K562 (cell line): ENCODE data around the gene MTHFD2. TPM values are rescaled to one million over a fixed set of nuclear protein-coding genes. Genes with fewer than 3 reads are reported as not detected.

ENCODE experiments used
- ATAC-seq: fragments of 200-7000 bp; cut with Tn5 transposase; 3 replicates; pipeline ENCODE4 v1.9.1; 2020; ENCODE audit warnings: moderate library complexity
- BruUV-seq: library from RNA; stranded (reverse); fragments of 400-500 nt; replicated peaks from 2 replicates; lab custom pipeline; 2021; lab: Mats Ljungman, UMichigan
- CTCF ChIA-PET: fragments of 300-600 bp; formaldehyde crosslinking; extraction: SDS; loops from one replicate; lab custom pipeline; 2021; ENCODE audit warnings: low intra/inter-chr PET ratio; lab: Yijun Ruan, JAX
- POLR2A ChIA-PET: fragments of 300-600, 350-650 bp; sonication (Branson Sonifier 250); formaldehyde crosslinking; extraction: SDS; loops from one replicate; lab custom pipeline; 2021; ENCODE audit warnings: antibody characterized with exemption, inconsistent platforms; lab: Yijun Ruan, JAX
- DNase-seq, 4 experiments: peaks; one replicate each; pipeline versions ENCODE4 v3.0.0 to v3.0.0-alpha.2; 2011 to 2018; ENCODE audit warnings: low spot score in 3 of 4, mixed read lengths in 3 of 4; ENCODE audit errors: extremely low read depth in 1 of 4
- FAIRE-seq: peaks from 2 replicates; lab custom pipeline; 2011; peaks lifted over from hg19 to GRCh38; lab: Jason Lieb, UNC
- H2AFZ ChIP-seq: 2 replicates; pipeline ENCODE4 v1.6.0; 2011; ENCODE audit warnings: low read depth, low read length, control low read depth, inconsistent platforms
- H3K27ac ChIP-seq: fragments of 200-600 bp; 3 replicates; pipeline ENCODE4 v1.8.0; 2011; ENCODE audit warnings: low read depth, mild to moderate bottlenecking, control low read depth, inconsistent platforms, low read length, moderate library complexity, mixed read lengths; ENCODE audit errors: extremely low read depth
- H3K27me3 ChIP-seq, 2 experiments: fragments of 300-600 bp in 1 of 2; 2 replicates in 1 of 2; 3 replicates in 1 of 2; pipeline versions ENCODE4 v1.6.0 to v1.8.0; 2011; ENCODE audit warnings: inconsistent platforms in 2 of 2, low read length in 2 of 2, mild to moderate bottlenecking in 1 of 2, mixed read lengths in 1 of 2, moderate library complexity in 1 of 2; ENCODE audit not compliant: control insufficient read depth in 2 of 2, insufficient read depth in 2 of 2
- H3K36me3 ChIP-seq: fragments of 300-600 bp; 3 replicates; pipeline ENCODE4 v1.8.0; 2011; ENCODE audit warnings: mild to moderate bottlenecking, low read length, inconsistent platforms; ENCODE audit not compliant: control insufficient read depth, insufficient read depth
- H3K4me1 ChIP-seq, 2 experiments: fragments of 200-600 bp in 1 of 2; replicated peaks in 1 of 2; 2 replicates in 1 of 2; 3 replicates in 1 of 2; pipeline versions ENCODE4 v1.5.1 to v1.8.0; 2011; ENCODE audit warnings: inconsistent platforms in 2 of 2, low read length in 2 of 2, mild to moderate bottlenecking in 1 of 2, mixed read lengths in 1 of 2, moderate library complexity in 1 of 2; ENCODE audit not compliant: control insufficient read depth in 2 of 2, insufficient read depth in 2 of 2
- H3K4me2 ChIP-seq: 2 replicates; pipeline ENCODE4 v1.6.1; 2011; ENCODE audit warnings: low read length, control low read depth, inconsistent platforms, mixed read lengths; ENCODE audit not compliant: insufficient read depth
- H3K4me3 ChIP-seq: fragments of 200-600 bp; sonication (generic), shearing (Covaris generic); 2 replicates; pipeline ENCODE4 v1.5.1; 2016; ENCODE audit warnings: control low read depth, inconsistent platforms
- H3K79me2 ChIP-seq: fragments of 200-600 bp; 3 replicates; pipeline ENCODE4 v1.8.0; 2011; ENCODE audit warnings: low read length, inconsistent platforms; ENCODE audit not compliant: control insufficient read depth, insufficient read depth
- H3K9ac ChIP-seq, 2 experiments: 2 replicates each; pipeline versions ENCODE4 v1.6.0 to v1.6.1; 2011; ENCODE audit warnings: low read depth in 2 of 2, low read length in 2 of 2, control low read depth in 1 of 2, inconsistent platforms in 1 of 2, mild to moderate bottlenecking in 1 of 2, mixed read lengths in 1 of 2; ENCODE audit not compliant: insufficient read depth in 1 of 2
- H3K9me1 ChIP-seq: one replicate; pipeline ENCODE4 v1.6.0; 2011; ENCODE audit warnings: inconsistent platforms, mild to moderate bottlenecking, low read length, moderate library complexity; ENCODE audit not compliant: control insufficient read depth, insufficient read depth
- H3K9me3 ChIP-seq: replicated peaks from 2 replicates; pipeline ENCODE4 v1.5.1; 2011; ENCODE audit warnings: low read depth, low read length, inconsistent platforms; ENCODE audit not compliant: control insufficient read depth, insufficient read depth
- H4K20me1 ChIP-seq: replicated peaks from 2 replicates; pipeline ENCODE4 v1.6.1; 2011; ENCODE audit warnings: low read length, inconsistent platforms, mixed read lengths; ENCODE audit not compliant: control insufficient read depth, insufficient read depth
- ATF1 ChIP-seq, 2 experiments: fragments of 450-650 bp in 1 of 2; IDR thresholded peaks; 2 replicates each; pipeline ENCODE4 v1.6.1; 2016; ENCODE audit warnings: missing compliant biosample characterization in 1 of 2, missing genetic modification characterization in 1 of 2
- BRD4 ChIP-seq: fragments of 200-600 bp; sonication (generic); IDR thresholded peaks from 2 replicates; pipeline ENCODE4 v1.6.1; 2017; ENCODE audit warnings: inconsistent platforms
- HMBOX1 ChIP-seq: sonication (generic); IDR thresholded peaks from 2 replicates; pipeline ENCODE4 v1.6.1; 2016
- KDM1A ChIP-seq, 2 experiments: fragments of 450-650 bp; IDR thresholded peaks; 2 replicates each; pipeline ENCODE4 v1.6.1; 2016; ENCODE audit warnings: mild to moderate bottlenecking in 2 of 2
- MTA3 ChIP-seq: fragments of 450-650 bp; formaldehyde crosslinking; IDR thresholded peaks from 2 replicates; pipeline ENCODE4 v1.6.1; 2017; ENCODE audit warnings: mild to moderate bottlenecking, borderline replicate concordance
- NCOA1 ChIP-seq: fragments of 450-650 bp; IDR thresholded peaks from 2 replicates; pipeline ENCODE4 v1.6.1; 2016; ENCODE audit warnings: low read depth
- RBFOX2 ChIP-seq: fragments of 200-400 bp; formaldehyde crosslinking; IDR thresholded peaks from 2 replicates; pipeline ENCODE4 v1.6.1; 2017; ENCODE audit warnings: low read depth, mild to moderate bottlenecking, low read length, moderate library complexity
- RBM25 ChIP-seq: fragments of 200-400 bp; formaldehyde crosslinking; IDR thresholded peaks from 2 replicates; pipeline ENCODE4 v1.6.1; 2018; ENCODE audit warnings: low read length, low read depth, moderate library complexity; ENCODE audit not compliant: severe bottlenecking
- RCOR1 ChIP-seq, 2 experiments: IDR thresholded peaks; 2 replicates each; pipeline ENCODE4 v1.6.1; 2012; ENCODE audit warnings: low read depth in 2 of 2, low read length in 2 of 2, borderline replicate concordance in 1 of 2, improper control_type of control experiment in 1 of 2
- RFX5 ChIP-seq: IDR thresholded peaks from 2 replicates; pipeline ENCODE4 v1.6.1; 2011; ENCODE audit warnings: low read depth, mild to moderate bottlenecking, improper control_type of control experiment, low read length
- TEAD2 ChIP-seq: fragments of 450-650 bp; IDR thresholded peaks from 2 replicates; pipeline ENCODE4 v1.6.1; 2016; ENCODE audit warnings: missing genetic modification characterization, control low read depth, missing compliant biosample characterization
- TRIM28 ChIP-seq: fragments of 450-650 bp; IDR thresholded peaks from 2 replicates; pipeline ENCODE4 v1.6.1; 2017
- ZBTB5 ChIP-seq: fragments of 450-650 bp; IDR thresholded peaks from 2 replicates; pipeline ENCODE4 v1.6.1; 2017; ENCODE audit warnings: antibody characterized with exemption
- ZNF175 ChIP-seq: fragments of 200-800 bp; sonication (Bioruptor generic); IDR thresholded peaks from 2 replicates; pipeline ENCODE4 v1.6.1; 2016; ENCODE audit warnings: low read depth, mild to moderate bottlenecking, missing genetic modification characterization, missing compliant biosample characterization
- ZNF224 ChIP-seq: sonication (generic); formaldehyde crosslinking; IDR thresholded peaks from 2 replicates; pipeline ENCODE4 v1.8.0; 2022; ENCODE audit warnings: mild to moderate bottlenecking, missing genetic modification reagents
- ZNF277 ChIP-seq: fragments of 250-450 bp; sonication (Bioruptor Pico); IDR thresholded peaks from 2 replicates; pipeline ENCODE4 v1.8.0; 2022; ENCODE audit warnings: inconsistent platforms, mild to moderate bottlenecking, moderate library complexity, borderline replicate concordance
- ZNF551 ChIP-seq: fragments of 250-450 bp; sonication (Bioruptor Pico); IDR thresholded peaks from 2 replicates; pipeline ENCODE4 v1.5.0; 2021; ENCODE audit warnings: mild to moderate bottlenecking, moderate library complexity
- WGBS: fragments of 100-300 bp; shearing (Covaris generic); methylation state at CpG from one replicate; pipeline ENCODE4 v1.1.6; 2016; ENCODE audit warnings: low coverage, mixed read lengths; ENCODE audit not compliant: insufficient coverage; ENCODE audit errors: missing lambda C conversion rate; 5-methylcytosine and 5-hydroxymethylcytosine counted together
- in situ Hi-C: fragments of 300-500 bp; cut with MboI; formaldehyde crosslinking; loops from 4 replicates; pipeline ENCODE4 v1.15.0; 2018; ENCODE audit warnings: inconsistent platforms, mixed read lengths
- intact Hi-C: fragments of 100-400 bp; cut with micrococcal nuclease; formaldehyde crosslinking; loops from 2 replicates; pipeline ENCODE4 v1.14.2; 2022
- polyA plus RNA-seq, 8 experiments: library from polyadenylated mRNA; depleted of rRNA in 4 of 8; stranded (reverse) in 5 of 8; unstranded in 3 of 8; fragments of >200 nt; fragmentation: Nextera tagmentation in 2 of 8; fragmentation: Illumina TruSeq in 1 of 8; extraction: Ambion mirVana in 2 of 8; extraction: Trizol in 1 of 8; gene quantifications; 2 replicates each; pipeline versions ENCODE4 v1.2.1 to v1.2.3, GENCODE V29; 2011 to 2014; ENCODE audit warnings: inconsistent platforms in 1 of 8, missing spikeins in 1 of 8
- total RNA-seq, 7 experiments: library from RNA; depleted of rRNA in 6 of 7; stranded (reverse); fragments of >200 nt in 6 of 7; fragmentation: Illumina TruSeq in 2 of 7; extraction: Trizol in 2 of 7; gene quantifications; 2 replicates each; pipeline versions ENCODE4 v1.2.1 to v1.2.3, GENCODE V29; 2011 to 2021; ENCODE audit warnings: low replicate concordance in 1 of 7

Gene MTHFD2
- total and polyA plus RNA-seq, 9 of the 15 experiments (the other 6 are each of a cell fraction or from before 2014, with no cell fraction given), result 113 to 520 (median 234) TPM

GRCh38 chr2:74164761-74165160 is 33.7 kb upstream of the MTHFD2 start (continued):
- TF ChIP-seq ZBTB5, result no peak
- TF ChIP-seq KDM1A (IDR thresholded peaks at IDR 0.05), result 0 out of 4 replicates have a peak, but pooled peaks have one; percentile 19
- peak; percentile 81 for TF ChIP-seq RBM25
- peak; percentile 62; the same call in 1 of the 2 replicates for TF ChIP-seq TRIM28

GRCh38 chr2:74168739-74169138 is 29.7 kb upstream of the MTHFD2 start:
- no TSS peak for BruUV-seq
- peaks cover 3% of the 10 kb centered on the region; the same call in 1 of the 2 replicates for H3K9me3 ChIP-seq
- CTCF ChIA-PET, result no interaction called here
- no peaks in the 10 kb centered on the region for H4K20me1 ChIP-seq
- no peak overlapping the region for H3K4me2 ChIP-seq
- H3K4me3 ChIP-seq, result no peak overlapping the region
- peaks cover 87% of the 10 kb centered on the region for H3K36me3 ChIP-seq
- peaks cover 38% of the 10 kb centered on the region for H3K79me2 ChIP-seq
- in situ Hi-C loops (no loop called here), intact Hi-C loops (no loop called here)
- no peak for FAIRE-seq
- no peaks in the 10 kb centered on the region for H3K27me3 ChIP-seq
- DNase-seq, result no peak
- H2AFZ ChIP-seq, result no peak overlapping the region
- H3K9me1 ChIP-seq, result no peaks in the 10 kb centered on the region
- H3K9ac ChIP-seq, result no peak overlapping the region
- WGBS, result 51% methylated on average over 2 of the region's 2 CpGs
- H3K27ac ChIP-seq, result no peak overlapping the region
- peaks cover 0 to 2% of the 10 kb centered on the region in 2 experiments; a peak in 1 of 5 replicates for H3K4me1 ChIP-seq
- POLR2A ChIA-PET, result interaction anchor here (0.6 to 3.9 kb wide), 5 partner anchors 10 to 31 kb away, joined by 3 to 25 read pairs (median 4); partner anchors contain the start of gene MOB1A
- no peak for ATAC-seq
- TF ChIP-seq BRD4 (no peak), ZNF224 (CRISPR knock-in tag) (no peak), RBFOX2 (no peak), ZNF551 (no peak), RCOR1 (IDR thresholded peaks at IDR 0.05; ENCODE audit: borderline replicate concordance in 1 of 2, low read depth in 2 of 2, low read length in 2 of 2) (no peak), NCOA1 (no peak), ZNF277 (CRISPR knock-in tag) (no peak), ATF1 (CRISPR knock-in tag; IDR thresholded peaks at IDR 0.05) (no peak), ATF1 (tag; IDR thresholded peaks at IDR 0.05) (no peak), RFX5 (no peak), TEAD2 (tag) (no peak), ZNF175 (no peak), MTA3 (no peak), HMBOX1 (no peak)
